Tibial artery (tissue), 4 donors: ENCODE data around the gene CCNL2.

Experiments
- DNase-seq, 2 donors: peaks; one replicate each; pipeline ENCODE4 v3.0.0-alpha.2; 2019
- H3K27ac ChIP-seq, 2 donors: fragments of 200-600 bp; sonication (generic) in 1 of 2; 1 replicate in 1 of 2; 2 replicates in 1 of 2; pipeline ENCODE4 v1.5.1; 2018 to 2019; ENCODE audit warnings: mild to moderate bottlenecking in 1 of 2
- H3K27me3 ChIP-seq, 2 donors: fragments of 200-600 bp; sonication (generic) in 1 of 2; one replicate each; pipeline versions ENCODE4 v1.5.1 to v1.6.0; 2016 to 2019
- H3K36me3 ChIP-seq, 3 donors: fragments of 200-600 bp; sonication (generic) in 2 of 3; one replicate each; pipeline ENCODE4 v1.5.1; 2016 to 2019; ENCODE audit warnings: mild to moderate bottlenecking in 2 of 3
- H3K4me1 ChIP-seq, 4 donors: fragments of 200-600 bp; sonication (generic) in 2 of 4; 1 replicate in 3 of 4; 2 replicates in 1 of 4; pipeline ENCODE4 v1.5.1; 2016 to 2019
- H3K4me3 ChIP-seq, 2 donors: fragments of 200-600 bp; sonication (generic) in 1 of 2; 1 replicate in 1 of 2; 2 replicates in 1 of 2; pipeline ENCODE4 v1.5.1; 2018 to 2019; ENCODE audit warnings: mild to moderate bottlenecking in 2 of 2
- H3K9me3 ChIP-seq, 3 donors: fragments of 200-600 bp; sonication (generic) in 1 of 3; one replicate each; pipeline ENCODE4 v1.5.1; 2016 to 2019
- CTCF ChIP-seq, 2 experiments: fragments of 200-600 bp in 1 of 2; fragments of 450-650 bp in 1 of 2; IDR thresholded peaks; one replicate each; pipeline ENCODE4 v1.5.1; 2017 to 2019; ENCODE audit warnings: antibody characterized with exemption in 2 of 2, mild to moderate bottlenecking in 1 of 2, moderate library complexity in 1 of 2
- intact Hi-C: fragments of 100-400 bp; cut with DNase I; formaldehyde crosslinking; loops from one replicate; pipeline ENCODE4 v1.15.0; 2023; ENCODE audit warnings: low total_unique reads

The CCNL2 gene

GRCh38 chr1:1347026-1347595, 52.0 kb downstream of the CCNL2 start:
- intact Hi-C loops = no loop called here
- Histone ChIP-seq H3K4me3 (peak overlapping the region; percentile 81 to 84), H3K4me1 (peaks cover 0 to 59% (median 44%) of the 10 kb centered on the region in 4 donors), H3K27ac (peak overlapping the region; percentile 64 to 66), H3K27me3 (no peaks in the 10 kb centered on the region), H3K9me3 (no peaks in the 10 kb centered on the region), H3K36me3 (peaks cover 0 to 1% (median 0%) of the 10 kb centered on the region in 3 donors)
- no peak for DNase-seq
- TF ChIP-seq CTCF (IDR thresholded peaks at IDR 0.05) = no peak

GRCh38 chr1:1346501-1346890, 52.6 kb downstream of the CCNL2 start:
- TF ChIP-seq CTCF (IDR thresholded peaks at IDR 0.05) = no peak
- Histone ChIP-seq H3K9me3 (no peaks in the 10 kb centered on the region), H3K27me3 (no peaks in the 10 kb centered on the region), H3K4me3 (no peak overlapping the region), H3K4me1 (peaks cover 0 to 53% (median 38%) of the 10 kb centered on the region in 4 donors), H3K36me3 (peaks cover 0 to 7% (median 4%) of the 10 kb centered on the region in 3 donors), H3K27ac (no peak overlapping the region)
- DNase-seq = no peak
- intact Hi-C loops = no loop called here

GRCh38 chr1:1345860-1346500, 53.2 kb downstream of the CCNL2 start:
- Histone ChIP-seq H3K36me3 (peaks cover 0 to 13% (median 8%) of the 10 kb centered on the region in 3 donors), H3K27me3 (no peaks in the 10 kb centered on the region), H3K9me3 (no peaks in the 10 kb centered on the region), H3K4me3 (no peak overlapping the region), H3K27ac (no peak overlapping the region), H3K4me1 (peaks cover 0 to 50% (median 34%) of the 10 kb centered on the region in 4 donors)
- intact Hi-C loops = no loop called here
- no peak for TF ChIP-seq CTCF (IDR thresholded peaks at IDR 0.05)
- no peak for DNase-seq

GRCh38 chr1:1345384-1345783, 53.8 kb downstream of the CCNL2 start:
- no peak overlapping the region for H3K27ac ChIP-seq
- DNase-seq = no peak
- no peak for TF ChIP-seq CTCF (IDR thresholded peaks at IDR 0.05)
- no peak overlapping the region for H3K4me3 ChIP-seq
- H3K27me3 ChIP-seq = no peaks in the 10 kb centered on the region
- peaks cover 0 to 50% (median 34%) of the 10 kb centered on the region in 4 donors for H3K4me1 ChIP-seq
- intact Hi-C loops = no loop called here
- peaks cover 0 to 19% (median 12%) of the 10 kb centered on the region in 3 donors for H3K36me3 ChIP-seq
- H3K9me3 ChIP-seq = no peaks in the 10 kb centered on the region

GRCh38 chr1:1344655-1345361, 54.3 kb downstream of the CCNL2 start:
- H3K27me3 ChIP-seq = no peaks in the 10 kb centered on the region
- no peak overlapping the region for H3K4me3 ChIP-seq
- no peak for TF ChIP-seq CTCF (IDR thresholded peaks at IDR 0.05)
- no peak overlapping the region for H3K27ac ChIP-seq
- H3K9me3 ChIP-seq = no peaks in the 10 kb centered on the region
- DNase-seq = no peak
- peaks cover 0 to 24% (median 18%) of the 10 kb centered on the region in 3 donors for H3K36me3 ChIP-seq
- intact Hi-C loops = no loop called here
- peaks cover 0 to 50% (median 34%) of the 10 kb centered on the region in 4 donors for H3K4me1 ChIP-seq
